ENCODE data around the gene PHACTR1.
"Not testable (repeated sequence)": the region's sequence is repeated elsewhere in the genome, so short reads cannot be mapped to it uniquely, and the experiment has no call there.

The PHACTR1 gene

DNA sequence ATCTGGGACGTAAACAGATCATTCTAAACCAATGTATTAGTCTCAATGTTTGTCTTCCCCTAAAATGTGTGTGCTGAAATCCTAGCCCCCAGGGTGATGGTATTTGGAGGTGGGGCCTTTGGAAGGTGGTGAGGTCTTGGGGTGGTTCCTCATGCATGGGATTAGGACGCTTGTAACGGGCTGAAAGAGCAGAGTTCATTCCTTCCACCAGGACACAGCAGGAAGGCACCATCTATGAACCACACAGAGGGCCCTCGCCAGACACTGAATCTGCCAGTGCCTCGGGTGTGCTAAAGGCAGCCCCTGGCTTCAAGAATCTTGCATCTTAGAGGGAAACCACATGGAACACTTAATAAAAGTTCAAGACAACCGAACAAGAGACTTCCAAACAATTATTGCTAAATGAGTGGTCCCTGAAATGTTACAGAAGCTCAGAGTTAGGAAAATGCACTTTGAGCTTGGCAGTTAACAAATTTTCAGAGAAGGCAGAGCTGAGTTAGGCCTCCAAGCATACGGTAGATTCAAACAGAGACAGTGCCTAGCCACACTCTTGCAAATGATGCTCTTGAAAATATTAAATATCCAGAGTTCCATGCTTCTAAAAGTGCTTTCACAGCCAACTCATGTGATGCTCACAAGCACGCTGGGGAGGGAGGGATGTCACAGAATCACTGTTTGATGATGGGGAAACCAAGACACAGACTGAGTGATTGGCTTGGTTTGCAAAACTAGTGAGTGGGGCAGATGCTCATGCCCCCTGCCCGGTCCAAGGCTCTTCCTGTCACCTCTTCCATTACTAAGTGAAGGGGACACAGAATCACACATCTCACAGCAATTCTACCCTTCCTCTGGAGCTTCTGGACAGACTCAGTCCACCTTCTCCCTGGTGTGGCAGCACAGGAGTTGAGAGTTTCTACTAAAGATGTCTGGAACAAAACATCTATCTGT, 584.4 kb downstream of the PHACTR1 start:
- no peak for DNase-seq

GRCh38 chr6:13302291-13302690, 585.7 kb downstream of the PHACTR1 start:
- no peak for DNase-seq

GRCh38 chr6:13302751-13303667, 586.4 kb downstream of the PHACTR1 start:
- no peak for DNase-seq

GRCh38 chr6:13303668-13304017, 587.1 kb downstream of the PHACTR1 start:
- no peak for DNase-seq

- DNase-seq = no peak
Measured at GRCh38 chr6:13304101-13304500, 587.5 kb downstream of the PHACTR1 start.

- no peak for DNase-seq
Measured at GRCh38 chr6:13304580-13305260, 588.2 kb downstream of the PHACTR1 start.

- DNase-seq = no peak
Measured at GRCh38 chr6:13305288-13305687, 588.7 kb downstream of the PHACTR1 start.

DNA sequence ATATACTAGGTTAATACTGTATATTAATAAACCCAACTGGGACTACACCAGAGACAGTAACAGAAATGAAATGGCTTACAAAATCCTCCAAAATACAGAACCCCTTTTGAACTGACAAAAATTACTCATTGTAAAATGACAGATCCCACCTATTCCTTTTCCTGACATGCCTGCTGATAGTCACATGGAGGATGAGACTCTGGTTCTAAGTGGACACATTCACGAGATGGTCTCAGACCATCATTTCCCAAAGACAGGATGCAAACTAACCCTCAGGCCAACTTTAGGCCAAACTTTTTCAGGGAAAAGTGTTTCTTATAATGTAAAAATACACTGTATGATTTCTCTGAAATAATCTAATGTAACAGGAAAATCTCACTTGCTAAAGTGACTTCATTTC, 589.2 kb downstream of the PHACTR1 start:
- DNase-seq = no peak

- no peak for DNase-seq
Measured at GRCh38 chr6:13307508-13307995, 591.0 kb downstream of the PHACTR1 start.

- DNase-seq = no peak
Measured at GRCh38 chr6:13308332-13308731, 591.8 kb downstream of the PHACTR1 start.

GRCh38 chr6:13311155-13311554, 594.6 kb downstream of the PHACTR1 start:
- DNase-seq = no peak

- no peak for DNase-seq
Measured at GRCh38 chr6:13314806-13315205, 598.2 kb downstream of the PHACTR1 start.

DNA sequence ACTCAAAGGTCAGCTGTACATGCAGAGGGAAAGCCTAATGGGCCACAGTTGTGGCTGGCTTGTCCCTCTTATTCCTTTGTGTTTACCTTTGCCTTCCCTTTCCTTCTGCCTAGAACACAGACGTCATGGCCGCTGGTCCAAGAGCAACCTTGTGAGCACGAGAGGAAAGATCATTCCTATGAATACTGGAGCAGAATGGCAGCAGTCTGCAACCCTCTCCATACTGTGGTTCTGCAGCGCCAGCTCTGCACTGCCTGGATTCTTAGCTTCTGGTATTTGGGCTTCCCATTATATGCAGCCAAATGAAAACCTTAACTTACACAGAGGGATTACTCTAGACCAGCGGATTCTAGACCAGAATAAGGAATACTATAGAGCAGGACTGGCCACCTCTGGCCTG, 599.3 kb downstream of the PHACTR1 start:
- no peak for DNase-seq

DNA sequence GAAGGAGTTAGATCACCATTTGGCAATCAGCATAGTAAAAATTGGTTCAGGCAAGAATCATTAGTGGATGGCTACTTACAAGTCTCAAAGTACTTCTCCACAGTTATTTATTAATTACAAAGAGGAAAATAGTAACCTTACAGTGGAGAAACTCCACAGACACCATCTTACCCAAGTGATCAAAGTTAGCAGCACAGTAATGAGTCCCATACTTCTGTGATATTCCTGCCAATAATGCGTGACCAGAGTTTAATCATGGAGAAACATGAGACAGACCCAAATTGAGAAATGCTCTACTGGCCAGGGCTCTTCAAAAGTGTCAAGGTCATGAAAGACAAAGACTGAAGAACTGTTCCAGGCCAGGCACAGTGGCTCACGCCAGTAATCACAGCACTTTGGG, 602.3 kb downstream of the PHACTR1 start:
- DNase-seq = no peak

DNA sequence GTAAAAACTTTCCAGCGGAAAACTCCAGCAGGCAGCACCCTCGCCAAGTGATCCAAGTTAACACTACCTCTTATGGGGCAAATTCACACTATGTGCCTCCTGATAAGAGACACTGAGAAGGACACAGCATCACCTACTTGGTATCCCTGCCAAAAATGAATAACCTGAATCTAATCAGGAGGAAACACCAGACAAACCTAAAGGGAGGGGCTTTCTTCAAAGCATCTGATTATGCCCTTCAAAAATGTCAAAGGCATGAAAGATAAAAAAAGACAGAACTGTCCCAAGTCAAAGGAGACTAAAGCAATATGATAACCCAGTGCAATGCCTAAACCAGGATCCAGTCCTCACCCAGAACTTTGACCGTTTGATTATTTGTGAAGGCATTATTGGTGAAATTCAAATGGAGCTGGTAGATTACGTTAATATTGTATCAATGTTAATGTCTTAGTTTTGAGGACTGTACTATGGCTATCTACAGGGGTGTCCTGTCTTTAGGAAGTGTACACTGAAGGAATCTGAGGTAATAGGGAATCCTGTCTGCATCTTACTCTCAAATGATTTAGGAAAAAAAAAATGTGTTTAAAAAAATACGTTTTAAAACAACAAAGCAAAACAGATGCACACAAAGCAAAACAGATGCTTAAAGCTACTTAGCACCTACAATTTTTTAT, 603.5 kb downstream of the PHACTR1 start:
- DNase-seq = no peak

DNA sequence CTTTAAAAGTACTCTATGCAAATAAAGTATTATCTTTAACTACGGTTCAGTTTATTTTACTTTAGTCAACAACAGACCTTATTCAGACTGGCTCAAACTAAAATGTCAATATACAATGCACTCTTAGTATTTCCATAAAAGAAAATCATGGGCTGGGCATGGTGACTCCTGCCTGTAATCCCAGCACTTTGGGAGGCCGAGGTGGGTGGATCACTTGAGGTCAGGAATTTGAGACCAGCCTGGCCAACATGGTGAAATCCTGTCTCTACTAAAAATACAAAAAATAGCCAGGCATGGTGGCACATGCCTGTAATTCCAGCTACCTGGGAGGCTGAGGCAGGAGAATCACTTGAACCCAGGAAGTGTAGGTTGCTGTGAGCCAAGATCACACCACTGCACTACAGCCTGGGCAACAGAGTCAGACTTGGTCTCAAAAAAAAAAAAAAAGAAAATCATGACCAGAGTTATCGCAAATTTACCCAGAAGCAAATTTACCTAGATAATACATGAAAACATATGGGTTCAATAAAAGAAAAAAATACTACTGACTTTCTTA, 609.5 kb downstream of the PHACTR1 start:
- not testable (repeated sequence) for DNase-seq

DNA sequence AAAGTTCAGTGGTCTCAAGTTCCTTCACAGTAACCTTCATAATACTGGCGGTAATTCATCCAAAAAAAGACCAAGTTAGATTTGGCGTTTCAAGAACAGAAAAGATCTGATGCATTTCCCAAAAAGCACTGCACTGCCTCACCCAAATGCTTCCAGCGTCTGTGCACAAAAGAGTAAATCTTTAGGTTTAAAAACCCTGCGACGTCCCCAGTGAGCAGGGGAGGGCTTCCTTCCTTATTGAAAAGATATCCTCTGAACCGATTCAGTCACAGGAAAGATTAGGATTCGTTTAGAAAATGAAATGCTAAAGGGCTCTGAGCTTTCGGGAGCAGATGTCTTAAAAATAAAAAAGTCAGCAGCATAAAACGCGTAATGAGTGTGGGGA, 611.1 kb downstream of the PHACTR1 start:
- DNase-seq = no peak

GRCh38 chr6:13328076-13328874, 611.7 kb downstream of the PHACTR1 start, which contains the start of gene TBC1D7:
TSS of gene TBC1D7 (minus strand) at chr6:13328537. CDS start at chr6:13326898, 1,639 bp downstream.
- peak; percentile 91 for DNase-seq

- DNase-seq = no peak
Measured at GRCh38 chr6:13328875-13329183, 612.3 kb downstream of the PHACTR1 start.

- DNase-seq = no peak
Measured at GRCh38 chr6:13331516-13332348, 615.2 kb downstream of the PHACTR1 start.
